ENCODE data around the gene PLD6. TPM values are rescaled to one million over a fixed set of nuclear protein-coding genes. Genes with fewer than 3 reads are reported as not detected.
A peak's percentile ranks its signal among the peaks of the same experiment; 100 is the strongest.

PLD6 gene
- total RNA-seq, 4 donors from 2014 or later = 1.9 to 5.1 (median 2.7) TPM

- Histone ChIP-seq H3K4me1 (peaks cover 24 to 38% of the 10 kb centered on the region in 2 donors), H3K36me3 (peaks cover 0 to 8% of the 10 kb centered on the region in 2 donors), H3K9me3 (no peaks in the 10 kb centered on the region), H3K27ac (peak within 1 kb of the TSS; percentile 98 to 100 (median 100)), H3K27me3 (no peaks in the 10 kb centered on the region), H3K4me3 (peak within 1 kb of the TSS; percentile 90 to 100 (median 100))
- ATAC-seq (peak; percentile 65 to 67), DNase-seq (peak; percentile 80 to 89)
- TF ChIP-seq CTCF (IDR thresholded peaks at IDR 0.05 in 4 of 5, conservative IDR thresholded peaks at IDR 0.05 in 1 of 5) (peak in 2 of 5 experiments; percentile 46 to 54), POLR2A (IDR thresholded peaks at IDR 0.05) (peak; percentile 96)
- in situ Hi-C loops (cut with MboI; ENCODE audit: low sequenced_read_pairs in 4 of 4) (no loop called here), intact Hi-C loops (cut with DNase I; ENCODE audit: low total_unique reads) (loop anchor here (2.0 to 5.0 kb wide), 4 partner anchors 44 to 545 kb away; partner anchors contain the start of genes COPS3 and PEMT)
Measured at GRCh38 chr17:17237026-17237799, 31.1 kb upstream of the PLD6 start, which contains the start of gene FLCN. Gene FLCN, minus strand, starts transcription at chr17:17237168. Its CDS starts 9,031 bp downstream, at chr17:17228137.

- peak overlapping the region; percentile 98 to 100 (median 100) for H3K27ac ChIP-seq
- peak overlapping the region; percentile 90 to 100 (median 100) for H3K4me3 ChIP-seq
- TF ChIP-seq CTCF (IDR thresholded peaks at IDR 0.05 in 4 of 5, conservative IDR thresholded peaks at IDR 0.05 in 1 of 5) (no peak), POLR2A (IDR thresholded peaks at IDR 0.05) (peak; percentile 46 to 72)
- in situ Hi-C loops (cut with MboI; ENCODE audit: low sequenced_read_pairs in 4 of 4) = no loop called here
- no peaks in the 10 kb centered on the region for H3K27me3 ChIP-seq
- H3K4me1 ChIP-seq = peaks cover 24 to 41% of the 10 kb centered on the region in 2 donors
- ATAC-seq = peak; percentile 73 to 76
- intact Hi-C loops (cut with DNase I; ENCODE audit: low total_unique reads) = loop anchor here (1.0 to 5.0 kb wide), 5 partner anchors 30 to 546 kb away; partner anchors contain the start of genes COPS3, PEMT and PLD6
- no peaks in the 10 kb centered on the region for H3K9me3 ChIP-seq
- DNase-seq = peak; percentile 78 to 88
- H3K36me3 ChIP-seq = peaks cover 0 to 15% of the 10 kb centered on the region in 2 donors
Measured at GRCh38 chr17:17236295-17237025, 30.3 kb upstream of the PLD6 start.

GRCh38 chr17:17235212-17236174 lies 29.4 kb upstream of the PLD6 start:
- Histone ChIP-seq H3K9me3 (no peaks in the 10 kb centered on the region), H3K4me1 (peaks cover 24 to 41% of the 10 kb centered on the region in 2 donors), H3K27me3 (no peaks in the 10 kb centered on the region), H3K36me3 (peaks cover 0 to 25% of the 10 kb centered on the region in 2 donors), H3K27ac (peak overlapping the region; percentile 98 to 100 (median 100)), H3K4me3 (peak overlapping the region; percentile 90 to 100 (median 100))
- in situ Hi-C loops (cut with MboI; ENCODE audit: low sequenced_read_pairs in 4 of 4) = no loop called here
- TF ChIP-seq CTCF (IDR thresholded peaks at IDR 0.05 in 4 of 5, conservative IDR thresholded peaks at IDR 0.05 in 1 of 5) (no peak), POLR2A (IDR thresholded peaks at IDR 0.05) (no peak)
- ATAC-seq (peak; percentile 31 to 42), DNase-seq (peak; percentile 48 to 70)
- intact Hi-C loops (cut with DNase I; ENCODE audit: low total_unique reads) = loop anchor here (1.0 to 5.0 kb wide), 5 partner anchors 29 to 547 kb away; partner anchors contain the start of genes COPS3, PEMT and PLD6

- no peaks in the 10 kb centered on the region for H3K9me3 ChIP-seq
- no peak overlapping the region for H3K4me3 ChIP-seq
- H3K36me3 ChIP-seq = peaks cover 0 to 54% of the 10 kb centered on the region in 2 donors
- in situ Hi-C loops (cut with MboI; ENCODE audit: low sequenced_read_pairs in 4 of 4) = no loop called here
- peak overlapping the region in 3 of 4 donors; percentile 38 to 100 (median 100) for H3K27ac ChIP-seq
- intact Hi-C loops (cut with DNase I; ENCODE audit: low total_unique reads) = no loop called here
- H3K4me1 ChIP-seq = peaks cover 43 to 60% of the 10 kb centered on the region in 2 donors
- ATAC-seq (no peak), DNase-seq (no peak)
- no peaks in the 10 kb centered on the region for H3K27me3 ChIP-seq
- TF ChIP-seq CTCF (IDR thresholded peaks at IDR 0.05 in 4 of 5, conservative IDR thresholded peaks at IDR 0.05 in 1 of 5) (no peak), POLR2A (IDR thresholded peaks at IDR 0.05) (no peak)
Measured at GRCh38 chr17:17232303-17232621, 26.1 kb upstream of the PLD6 start.
